Fibroblast of pulmonary artery (primary cell): Measurements from ENCODE around the gene P3H3.

Source experiments
- DNase-seq: peaks from one replicate; pipeline ENCODE4 v3.0.0-alpha.2; 2010; ENCODE audit warnings: low read depth
- H3K4me3 ChIP-seq: replicated peaks from 2 replicates; pipeline ENCODE4 v1.5.1; 2011; ENCODE audit warnings: low read depth, mild to moderate bottlenecking, control low read depth, low read length, moderate library complexity
- CTCF ChIP-seq: IDR thresholded peaks from 2 replicates; pipeline ENCODE4 v1.5.1; 2011; ENCODE audit warnings: mild to moderate bottlenecking, control low read depth, low read length, inconsistent platforms; ENCODE audit errors: missing control alignments

The P3H3 gene

GRCh38 chr12:6788972-6789924, 39.0 kb upstream of the P3H3 start, which contains the start of gene CD4:
Gene CD4, plus strand, starts transcription at chr12:6789528. Its CDS starts 10,611 bp downstream, at chr12:6800139.
- H3K4me3 ChIP-seq = no peak within 1 kb of the TSS
- no peak for DNase-seq
- no peak for TF ChIP-seq CTCF

GRCh38 chr12:6790496-6791150, 37.6 kb upstream of the P3H3 start:
- H3K4me3 ChIP-seq = no peak overlapping the region
- TF ChIP-seq CTCF = no peak
- no peak for DNase-seq

- TF ChIP-seq CTCF = no peak
- no peak overlapping the region for H3K4me3 ChIP-seq
- DNase-seq = no peak
Measured at GRCh38 chr12:6791931-6792520, 36.2 kb upstream of the P3H3 start.

GRCh38 chr12:6792522-6793201, 35.5 kb upstream of the P3H3 start:
- H3K4me3 ChIP-seq = no peak overlapping the region
- peak; percentile 13 for DNase-seq
- TF ChIP-seq CTCF = no peak

- no peak overlapping the region for H3K4me3 ChIP-seq
- DNase-seq = no peak
- TF ChIP-seq CTCF = no peak
Measured at GRCh38 chr12:6795088-6795487, 33.1 kb upstream of the P3H3 start.

GRCh38 chr12:6796576-6796975, 31.6 kb upstream of the P3H3 start:
- TF ChIP-seq CTCF = no peak
- H3K4me3 ChIP-seq = no peak overlapping the region
- DNase-seq = no peak
